Hematopoietic multipotent progenitor cell treated with erythropoietin and hydrocortisone succinate and interleukin-3 and kit ligand, for 8 days (in vitro differentiated cells): Measurements from ENCODE around the gene KCNJ2.

Experiments
- DNase-seq: peaks from one replicate; pipeline ENCODE4 v3.0.0-alpha.2; 2015

The KCNJ2 gene

DNA sequence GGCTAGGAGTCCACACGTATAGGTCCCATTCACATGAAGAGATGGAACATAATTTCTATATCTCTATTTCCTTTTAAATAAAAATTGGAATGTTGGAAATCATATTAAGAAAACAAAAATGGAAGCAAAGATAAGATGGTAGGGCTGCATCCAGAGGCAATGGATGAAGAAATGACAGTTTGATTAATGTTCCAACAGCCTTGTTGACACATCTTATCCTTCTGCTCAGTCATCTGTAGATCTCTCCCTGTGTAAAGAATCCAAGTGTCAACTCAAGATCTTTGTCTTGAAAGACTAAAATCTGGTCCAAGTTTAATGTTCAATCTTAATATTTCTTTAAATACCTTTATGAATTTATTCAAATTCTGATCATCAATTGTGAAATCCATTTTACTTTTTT lies 7.8 kb upstream of the KCNJ2 start:
- DNase-seq: no peak

DNA sequence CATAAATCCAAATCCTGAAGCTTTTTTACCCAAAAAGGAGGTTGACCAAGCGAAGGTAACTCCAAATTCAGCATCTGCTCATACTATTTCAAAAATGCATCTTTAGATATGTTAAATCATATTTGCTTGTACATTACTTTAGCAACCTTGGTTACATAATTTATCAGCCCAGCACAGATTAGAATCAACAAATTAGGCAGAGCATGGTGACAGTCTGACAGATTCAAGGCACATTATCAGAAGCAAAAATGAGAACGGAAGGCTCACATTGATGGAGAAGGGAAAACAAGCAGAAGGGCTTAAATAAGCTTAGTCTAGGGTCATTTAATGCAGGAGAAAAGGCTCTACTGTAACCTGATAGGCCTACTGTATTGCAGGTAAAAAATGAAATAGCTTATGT lies 3.9 kb upstream of the KCNJ2 start:
- DNase-seq: no peak

DNA sequence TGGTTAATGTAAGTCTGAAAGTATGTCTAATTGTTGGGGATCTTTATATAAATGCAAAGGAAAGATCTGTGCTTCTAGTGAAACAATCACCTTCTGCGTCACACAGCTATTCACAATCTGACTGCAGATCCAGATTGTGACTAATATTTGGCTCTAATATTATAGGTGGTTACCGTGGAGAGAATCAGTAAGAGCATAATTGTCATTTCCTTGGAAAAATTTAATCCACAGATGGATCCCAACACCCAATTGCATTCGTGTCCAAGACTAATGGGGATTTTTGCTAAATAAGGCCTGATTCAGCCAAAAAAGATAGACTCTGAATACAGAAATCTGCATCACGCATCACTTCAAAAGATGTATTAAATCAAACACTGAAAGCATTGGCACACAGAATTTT lies 2.7 kb upstream of the KCNJ2 start:
- DNase-seq: no peak

DNA sequence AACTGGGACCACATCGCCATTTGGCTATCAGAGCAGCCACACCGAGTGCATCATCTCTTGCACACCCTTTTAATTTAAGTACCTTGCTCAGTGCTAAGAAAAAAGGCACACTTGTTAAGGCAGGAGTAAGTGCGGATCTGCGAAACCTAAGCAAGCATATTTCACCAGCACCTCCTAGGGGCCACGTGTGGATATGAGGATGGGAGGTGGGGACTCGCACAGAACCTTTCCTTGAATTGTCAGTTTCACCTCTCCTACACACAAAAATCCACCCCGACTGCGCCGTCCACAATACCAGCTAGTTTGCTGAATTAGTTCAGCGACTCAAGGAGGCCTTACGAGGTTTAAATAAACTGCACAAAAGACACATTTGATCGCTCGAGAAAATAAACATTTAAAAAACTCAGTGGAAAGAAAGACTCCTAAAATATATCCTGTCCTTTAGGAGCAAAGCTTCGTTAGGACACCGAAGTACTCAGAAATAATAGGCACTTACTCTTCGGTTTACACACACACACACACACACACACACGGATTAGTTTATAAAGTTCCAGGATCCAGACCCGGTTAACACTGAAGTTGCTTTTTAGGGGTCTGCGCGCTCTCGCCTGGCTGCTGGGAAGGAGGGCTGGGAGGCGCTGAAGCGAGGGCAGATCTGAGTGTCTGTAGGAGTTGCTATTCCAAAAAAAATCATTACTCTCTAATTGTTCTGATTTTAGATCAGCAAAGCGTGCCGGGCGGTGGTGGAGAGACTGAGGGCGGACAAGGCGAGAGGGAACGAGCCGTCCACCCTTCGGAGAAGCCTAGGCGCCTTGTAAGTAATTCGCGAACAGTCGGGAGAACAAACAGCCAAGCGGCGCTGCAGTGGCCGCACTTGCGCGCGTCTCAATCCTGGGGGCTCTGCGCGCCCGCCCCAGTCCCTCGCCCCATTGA lies 1.0 kb upstream of the KCNJ2 start:
- peak; percentile 51 for DNase-seq

DNA sequence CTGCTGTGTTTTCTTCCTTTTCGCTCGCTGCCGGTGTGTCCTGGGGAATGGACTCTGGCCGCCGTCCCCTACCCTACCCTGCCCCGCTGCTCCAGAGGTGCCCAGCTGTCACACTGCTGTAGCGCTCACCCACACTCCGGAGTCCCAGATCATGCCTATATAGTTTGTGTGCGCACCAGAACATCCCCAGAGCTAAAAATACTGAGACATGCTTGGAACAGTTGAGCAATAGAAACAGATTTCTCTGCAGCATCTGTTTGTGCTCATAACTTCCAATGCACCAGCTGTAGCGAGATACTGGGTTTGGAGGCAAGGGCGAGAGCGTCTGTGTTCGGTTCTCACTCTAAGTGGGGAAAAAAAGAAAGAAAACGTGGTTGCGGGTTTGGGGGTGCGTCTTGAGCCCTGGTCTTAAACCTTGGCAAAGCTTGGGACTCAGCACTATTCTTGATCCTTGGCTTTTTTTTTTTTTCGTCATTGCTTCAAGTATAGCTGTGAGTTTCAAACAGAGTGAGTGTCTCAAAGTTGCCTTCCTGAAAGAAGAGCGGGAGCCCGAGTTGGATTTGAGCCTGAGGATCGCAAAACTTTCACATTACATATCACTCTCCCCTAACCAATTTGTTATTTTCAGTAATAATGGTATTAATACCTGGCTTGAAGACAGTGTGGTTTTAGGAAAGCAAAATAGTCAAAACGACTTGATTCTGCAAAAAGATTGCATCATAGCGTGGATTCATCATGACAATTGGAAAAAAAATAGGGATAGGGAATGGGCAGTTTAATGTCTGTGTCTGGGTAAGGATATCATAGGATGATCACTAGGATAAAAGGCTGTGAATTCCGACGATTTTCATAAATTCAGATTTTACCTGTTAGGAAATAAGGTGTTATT lies 621 bp downstream of the KCNJ2 start:
- DNase-seq: no peak

DNA sequence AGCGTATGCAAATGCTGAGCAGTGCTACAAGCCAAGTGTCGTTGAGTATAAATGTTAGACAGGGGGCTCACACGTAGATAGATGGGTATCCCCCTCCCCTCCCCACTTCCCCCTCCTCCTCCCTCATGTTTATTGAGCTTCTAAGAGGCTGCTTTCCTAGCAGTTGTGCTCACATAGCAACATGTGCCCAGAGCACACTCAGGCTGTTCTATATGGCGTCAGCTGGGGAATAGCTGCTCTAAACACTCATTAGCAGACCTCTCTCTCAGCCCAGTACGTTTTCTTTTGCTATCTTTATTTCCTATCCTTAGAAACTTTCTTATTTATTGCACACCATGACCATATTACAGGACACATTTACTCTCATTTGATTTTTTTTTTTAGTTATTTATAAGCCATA lies 1.8 kb downstream of the KCNJ2 start:
- no peak for DNase-seq

DNA sequence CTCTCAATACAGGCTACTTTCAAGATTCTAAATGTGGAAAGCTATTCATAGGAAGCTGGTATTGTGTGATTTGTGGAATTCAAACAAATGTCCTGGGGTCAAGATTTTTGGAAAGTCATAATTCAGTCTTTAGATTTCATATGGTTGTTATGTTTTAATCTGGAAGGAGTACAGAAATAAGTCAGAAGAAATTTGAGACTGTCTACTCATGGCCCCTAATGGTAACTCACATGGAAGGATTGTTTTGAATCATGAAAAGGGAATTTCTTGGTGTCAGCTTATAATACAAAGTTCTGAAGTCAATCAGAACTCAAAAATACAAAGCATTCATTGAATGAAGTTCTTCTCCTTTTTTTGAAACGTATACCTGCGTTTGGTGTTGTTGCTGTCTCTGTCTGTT lies 3.1 kb downstream of the KCNJ2 start:
- no peak for DNase-seq

DNA sequence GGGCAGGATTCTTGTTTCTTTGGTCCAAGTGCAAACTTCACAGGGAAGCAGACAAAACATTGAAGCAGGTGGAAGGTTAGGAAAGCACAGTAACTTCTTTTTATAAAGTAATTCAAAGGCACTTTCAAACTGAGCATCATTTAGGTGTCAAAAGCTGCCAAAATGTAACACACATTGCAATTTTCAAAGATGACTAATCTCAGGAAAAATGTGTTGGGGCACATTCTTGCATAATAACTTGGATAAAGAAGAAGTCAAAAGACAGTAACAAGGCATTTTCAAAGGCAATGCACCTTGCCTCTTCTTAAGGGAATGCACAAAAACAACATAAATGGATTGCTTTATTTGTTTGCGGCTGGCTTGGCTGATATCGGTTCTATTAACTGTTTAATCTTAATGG lies 3.6 kb downstream of the KCNJ2 start:
- DNase-seq: no peak

DNA sequence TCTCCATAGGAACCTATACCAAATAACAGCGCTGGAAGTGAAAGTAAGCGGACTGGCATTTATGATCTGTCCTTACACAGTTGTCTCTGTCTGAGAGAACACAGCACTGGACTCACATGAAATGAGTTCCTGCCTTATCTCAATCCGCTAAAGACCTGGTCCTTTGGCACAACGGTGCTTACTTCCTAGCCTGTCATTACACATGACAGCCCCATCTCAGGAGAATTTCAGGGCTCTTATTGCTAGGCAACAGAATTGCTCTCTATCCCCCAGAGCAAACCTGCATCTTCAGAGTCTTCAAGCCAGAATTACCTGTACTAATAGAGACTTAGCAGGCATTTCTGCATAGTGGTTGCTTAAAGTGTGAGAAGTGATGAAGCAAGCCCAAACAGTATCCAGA lies 4.3 kb downstream of the KCNJ2 start:
- no peak for DNase-seq

DNA sequence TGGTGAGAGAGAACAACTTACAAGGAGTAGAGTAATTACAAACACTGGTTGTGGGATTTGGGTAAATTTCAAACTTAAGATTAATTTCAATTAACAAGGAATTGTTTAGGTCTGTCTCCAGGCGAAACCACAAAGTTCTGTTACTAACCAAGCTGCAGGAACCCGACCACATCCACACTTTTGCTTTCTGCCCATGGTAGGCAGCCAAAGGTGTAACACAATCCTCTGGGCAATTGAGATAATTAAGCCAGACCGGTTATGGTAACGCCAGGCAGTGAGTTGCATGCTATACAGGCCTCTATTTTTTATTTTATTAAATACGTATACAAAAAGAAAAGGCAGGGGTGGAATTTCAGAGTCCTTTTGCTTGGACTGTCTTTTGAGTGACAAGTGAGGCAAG lies 12.0 kb downstream of the KCNJ2 start:
- no peak for DNase-seq

DNA sequence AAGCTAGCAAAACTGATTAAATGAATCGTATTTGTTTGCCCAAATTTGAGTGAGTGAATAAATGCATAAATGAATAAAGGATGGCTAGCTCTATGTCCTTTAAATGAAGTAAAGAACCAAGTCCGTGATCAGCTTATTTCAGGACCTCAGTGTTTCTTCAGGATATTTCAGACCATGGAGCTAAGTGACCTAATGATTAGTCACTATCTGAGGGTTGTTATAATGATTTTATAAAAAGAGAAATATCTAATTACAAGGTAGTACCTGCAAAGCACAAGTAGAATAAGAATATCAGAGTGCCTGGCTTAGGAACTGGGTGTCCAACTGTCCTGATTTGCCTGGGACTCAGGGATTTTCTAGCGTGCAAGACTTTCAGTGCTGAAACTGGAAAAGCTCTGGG lies 12.5 kb downstream of the KCNJ2 start:
- DNase-seq: no peak

DNA sequence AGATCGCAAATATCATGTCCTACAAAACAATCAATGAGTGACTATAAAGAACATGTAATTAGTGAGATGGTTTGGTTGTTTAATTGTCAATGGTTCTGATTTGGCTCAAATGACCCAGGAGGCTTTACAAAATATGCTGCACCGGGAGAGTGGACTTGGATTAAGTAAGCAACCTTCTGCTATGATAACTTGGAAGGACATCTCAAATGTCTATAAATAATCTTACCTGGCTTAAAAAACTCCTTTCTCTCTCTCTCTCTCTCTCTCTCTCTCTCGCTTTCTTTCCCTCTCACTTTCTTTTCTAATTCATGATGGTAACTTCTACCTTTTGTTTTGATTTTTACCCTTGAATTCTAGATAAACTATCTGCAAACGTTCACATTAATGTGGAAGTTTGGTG lies 14.2 kb downstream of the KCNJ2 start:
- DNase-seq: no peak

DNA sequence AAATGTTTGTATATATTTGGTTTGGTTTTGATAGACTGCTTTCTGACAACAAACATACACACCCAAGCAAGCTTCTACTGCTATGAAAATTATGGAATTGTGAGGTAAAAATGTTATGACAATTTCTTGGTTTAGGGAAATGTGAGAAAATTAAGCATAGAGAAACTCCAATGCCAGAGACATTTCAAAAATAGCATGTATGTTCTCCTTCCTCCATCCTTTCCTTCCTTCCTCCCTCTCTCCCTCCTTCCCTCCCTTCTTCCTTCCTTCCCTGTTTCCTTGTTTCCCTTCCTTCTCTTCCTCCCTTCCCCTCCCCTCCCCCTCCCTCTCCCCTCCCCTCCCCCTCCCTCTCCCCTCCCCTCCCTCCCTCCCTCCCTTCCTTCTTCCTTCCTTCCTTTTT lies 14.9 kb downstream of the KCNJ2 start:
- DNase-seq: no peak

DNA sequence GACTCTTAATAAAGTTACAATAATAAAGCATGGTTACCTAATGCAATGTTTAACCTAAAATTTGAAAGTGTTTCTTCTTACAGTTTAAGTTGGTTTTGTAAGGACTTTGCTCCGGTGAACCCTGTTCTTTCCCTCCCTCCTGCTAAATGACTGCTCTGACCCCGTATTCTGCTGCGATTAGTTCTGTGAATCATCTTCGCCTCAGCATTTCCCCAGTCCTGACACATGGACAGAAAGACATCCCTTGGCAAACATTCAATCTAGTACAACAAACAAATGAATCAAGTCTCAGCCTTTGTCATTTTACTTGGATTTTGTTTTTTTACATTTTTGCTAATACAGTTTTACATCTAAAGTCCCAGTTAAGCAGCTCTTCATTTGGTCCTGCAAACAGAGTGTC lies 15.4 kb downstream of the KCNJ2 start:
- no peak for DNase-seq

DNA sequence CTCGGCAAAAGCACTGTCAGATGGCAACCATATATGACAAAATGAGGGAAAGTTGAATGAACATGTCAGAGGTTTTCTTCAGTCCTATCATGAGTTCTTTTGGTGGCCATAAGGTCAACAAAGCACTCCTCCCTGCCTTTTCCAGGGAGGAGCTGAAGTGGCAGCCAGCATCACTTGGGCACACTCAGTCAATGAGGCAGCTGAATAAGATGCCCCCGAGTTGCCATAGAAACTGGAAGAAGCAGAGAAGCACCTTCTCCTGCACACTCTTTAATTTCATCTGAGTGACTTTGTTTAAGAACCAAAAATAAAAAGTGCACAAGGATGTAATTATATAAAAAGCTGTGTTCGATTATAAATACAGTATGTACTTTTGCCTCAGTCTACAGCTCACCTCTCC lies 16.0 kb downstream of the KCNJ2 start:
- no peak for DNase-seq

DNA sequence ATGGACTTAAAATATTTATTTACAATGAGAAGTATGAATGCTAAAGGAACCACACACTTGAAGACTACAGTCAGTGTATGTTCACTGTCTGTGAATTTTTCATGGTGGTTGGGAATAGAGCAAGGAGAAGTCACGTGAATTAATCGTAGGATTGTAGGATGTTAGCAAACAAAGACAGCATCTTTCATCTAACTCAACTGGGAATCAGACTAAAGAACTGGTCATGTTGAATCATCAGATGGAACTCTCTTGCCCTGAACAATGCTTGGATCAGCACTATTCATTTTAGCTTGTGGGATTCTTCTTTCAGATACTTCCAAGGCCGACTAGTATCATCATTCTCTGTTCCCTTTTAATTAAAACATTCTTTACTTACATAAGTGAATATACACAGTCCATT lies 18.1 kb downstream of the KCNJ2 start:
- no peak for DNase-seq

DNA sequence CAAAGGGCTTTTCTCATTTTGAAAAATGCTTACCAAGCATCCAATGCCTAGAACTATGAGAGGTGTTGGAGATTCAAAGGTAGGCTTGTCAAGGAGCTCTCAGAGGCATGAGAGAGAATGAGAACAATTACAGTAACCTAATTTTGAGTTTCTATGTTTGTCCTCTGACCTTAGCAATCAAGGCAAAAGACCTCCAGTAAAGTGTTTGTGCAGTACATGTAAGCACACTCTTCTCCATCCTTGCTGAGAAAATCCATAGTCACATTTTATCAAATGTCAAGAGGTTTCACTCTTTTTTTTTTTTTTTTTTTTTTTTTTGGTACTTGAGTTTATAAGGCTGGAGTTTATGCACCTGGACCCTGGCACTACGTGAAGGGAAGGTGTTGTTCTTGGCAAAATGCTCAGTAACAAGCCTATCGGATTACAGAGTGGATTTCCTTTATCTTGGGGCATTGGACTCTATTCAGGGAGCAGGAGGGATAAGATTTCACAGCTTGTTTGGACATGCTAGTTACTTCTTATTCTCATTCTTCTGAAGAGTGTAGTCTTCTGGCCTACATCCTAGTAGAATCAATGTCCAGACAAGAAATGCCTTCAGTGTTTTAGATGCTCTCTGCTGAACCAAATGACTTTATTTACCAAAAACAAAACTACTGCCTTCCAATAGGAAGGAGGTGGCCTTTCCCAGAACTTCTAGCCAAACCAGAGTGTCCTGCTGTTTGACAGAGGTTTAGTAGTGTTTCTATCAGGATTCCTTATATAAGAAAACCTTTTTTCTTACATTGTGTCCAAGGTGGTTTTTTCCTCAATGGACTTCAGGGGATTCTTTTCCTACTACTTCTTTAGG lies 21.9 kb downstream of the KCNJ2 start:
- no peak for DNase-seq

DNA sequence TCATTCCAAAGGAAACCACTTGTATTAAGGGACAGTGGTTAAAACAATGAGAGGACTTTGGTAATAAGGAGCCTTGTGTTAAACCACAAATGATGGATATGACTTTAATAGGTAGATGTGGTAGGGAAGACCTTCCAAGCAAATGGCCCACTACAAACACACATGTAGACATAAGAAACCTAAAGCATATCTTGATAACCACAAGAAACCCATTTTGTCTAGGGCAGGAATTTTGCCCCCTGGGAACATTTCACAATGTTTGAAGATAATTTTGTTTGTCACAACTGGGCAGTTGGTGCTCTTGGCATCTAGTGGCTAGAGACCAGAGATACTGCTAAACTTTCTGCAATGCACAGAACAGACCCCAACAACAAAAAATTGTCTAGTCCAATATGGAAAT lies 25.8 kb downstream of the KCNJ2 start:
- DNase-seq: no peak

DNA sequence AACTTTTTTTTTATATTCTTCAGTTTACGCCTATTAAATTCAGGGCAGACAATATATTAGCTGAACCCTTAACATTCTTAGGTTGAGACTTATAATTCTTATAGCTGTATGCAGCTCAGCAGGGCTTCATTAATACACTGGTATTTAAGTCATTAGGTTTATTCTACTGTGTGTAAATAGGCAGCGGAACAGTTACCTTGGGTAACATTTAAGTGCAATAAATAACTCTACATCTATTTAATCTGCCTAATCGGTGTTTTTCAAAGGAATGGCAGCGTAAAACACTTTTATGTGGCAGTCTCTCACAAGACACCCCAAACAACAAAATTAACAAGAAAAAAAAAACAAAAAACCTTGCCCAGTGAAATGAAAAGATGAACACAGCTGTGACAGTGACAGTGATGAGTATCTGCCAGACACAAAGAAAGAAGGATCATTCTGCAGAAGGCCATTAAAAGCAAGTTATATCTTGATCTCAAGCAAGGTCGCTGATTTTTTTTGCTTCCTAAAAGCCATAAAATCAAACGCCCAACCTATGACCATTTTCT lies 32.6 kb downstream of the KCNJ2 start:
- DNase-seq: no peak

DNA sequence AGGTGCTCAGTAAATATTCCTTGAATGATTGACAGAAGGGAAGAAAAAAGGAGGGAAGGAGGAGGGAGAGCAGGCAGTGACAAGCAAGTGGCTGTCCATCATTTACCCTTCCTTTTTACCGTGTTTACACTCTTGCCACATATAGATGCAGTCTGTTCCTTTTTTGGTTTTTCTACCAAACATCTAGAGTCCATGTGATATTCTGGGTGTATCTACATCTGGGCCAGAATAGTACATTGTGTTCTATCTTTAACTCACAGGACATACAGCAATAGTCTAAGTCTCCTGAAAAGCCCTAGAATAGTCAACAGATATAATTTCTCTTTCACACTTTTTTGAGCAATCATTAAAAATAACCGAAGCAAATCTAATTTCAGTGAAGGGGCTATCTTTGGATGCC lies 33.5 kb downstream of the KCNJ2 start:
- DNase-seq: no peak

DNA sequence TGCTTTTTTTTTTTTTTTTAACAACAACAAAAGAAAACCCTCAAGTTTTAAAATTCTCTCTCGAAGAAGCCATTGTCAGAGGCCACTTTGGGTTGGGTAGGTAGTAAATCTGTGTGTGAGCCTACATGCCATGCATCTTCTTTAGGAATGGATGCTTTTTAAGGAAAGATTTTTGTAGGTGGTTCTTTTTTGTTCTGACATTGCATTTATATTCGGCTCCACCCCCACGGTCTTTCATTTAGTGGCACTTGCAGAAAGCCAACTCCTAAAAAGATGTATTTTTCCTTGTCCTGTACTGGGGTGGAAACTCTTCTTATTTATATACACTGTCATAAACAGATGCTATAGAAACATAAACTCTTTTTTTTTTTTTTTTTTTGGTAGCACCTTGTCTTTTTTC lies 35.1 kb downstream of the KCNJ2 start:
- DNase-seq: no peak

DNA sequence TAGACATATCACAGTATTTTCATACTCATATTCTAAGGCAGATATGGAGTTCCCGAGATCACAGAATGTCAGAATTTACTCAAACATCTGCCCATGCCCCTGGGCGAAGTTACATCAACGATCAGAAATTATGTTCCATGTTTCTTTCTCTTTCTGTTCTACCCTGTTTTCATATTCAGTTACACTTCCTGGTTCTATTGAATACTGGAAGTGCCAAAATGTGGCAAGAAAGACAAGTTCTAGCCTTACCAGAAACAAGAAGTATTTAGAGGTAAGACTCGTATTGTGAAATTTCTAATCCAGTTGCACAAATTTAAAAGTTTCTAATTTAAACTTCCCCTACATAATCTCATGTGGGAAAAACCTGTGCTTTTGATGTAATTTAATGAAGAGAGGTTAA lies 36.1 kb downstream of the KCNJ2 start:
- DNase-seq: no peak
